GM19328 (cell line): Measurements from ENCODE around the gene ETAA1.

ENCODE experiments used
- ATAC-seq: cut with Tn5 transposase; IDR thresholded peaks from one replicate; pipeline ENCODE4 v1.9.1; 2021; ENCODE audit warnings: mild to moderate bottlenecking, moderate library complexity; ENCODE audit not compliant: unreplicated experiment

ETAA1 gene

DNA sequence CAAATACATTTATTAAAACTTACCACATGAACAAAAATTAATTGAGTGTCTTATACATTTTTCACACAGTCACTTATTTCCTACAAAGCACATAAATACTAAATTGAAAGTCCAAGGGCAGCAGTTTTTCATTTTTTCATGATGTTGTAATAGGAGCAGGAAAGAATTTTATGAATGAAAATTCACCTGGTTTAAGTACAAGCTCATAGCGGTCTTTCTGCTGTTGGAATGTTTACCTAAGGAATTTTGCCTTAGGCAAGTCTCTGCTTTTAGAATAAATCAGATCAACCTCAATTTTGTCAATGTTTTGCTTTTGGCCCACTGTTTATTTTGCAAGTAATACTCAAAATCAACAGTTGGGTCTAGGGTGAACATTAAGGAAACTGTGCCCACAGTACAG is 40.0 kb downstream of the ETAA1 start:
- ATAC-seq = no peak

DNA sequence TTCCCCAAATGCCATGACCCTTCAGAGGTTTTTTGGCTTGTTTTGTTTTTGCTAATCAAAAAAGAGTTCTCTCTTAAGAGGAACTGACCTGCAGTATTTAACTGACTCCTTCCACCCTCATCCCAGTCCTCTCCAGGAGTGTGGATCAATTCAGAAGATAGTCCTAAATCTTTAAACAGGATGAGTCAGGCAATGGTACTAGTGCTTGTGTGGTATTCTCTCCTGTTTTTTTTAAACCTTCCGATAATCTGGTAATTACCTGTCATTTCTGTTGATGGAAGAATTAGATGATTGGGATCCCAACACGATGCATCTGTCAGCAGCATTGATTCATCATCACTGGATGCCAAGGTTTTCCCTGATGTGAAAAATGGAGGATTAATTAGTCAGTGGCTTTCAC is 41.2 kb downstream of the ETAA1 start:
- ATAC-seq = no peak

DNA sequence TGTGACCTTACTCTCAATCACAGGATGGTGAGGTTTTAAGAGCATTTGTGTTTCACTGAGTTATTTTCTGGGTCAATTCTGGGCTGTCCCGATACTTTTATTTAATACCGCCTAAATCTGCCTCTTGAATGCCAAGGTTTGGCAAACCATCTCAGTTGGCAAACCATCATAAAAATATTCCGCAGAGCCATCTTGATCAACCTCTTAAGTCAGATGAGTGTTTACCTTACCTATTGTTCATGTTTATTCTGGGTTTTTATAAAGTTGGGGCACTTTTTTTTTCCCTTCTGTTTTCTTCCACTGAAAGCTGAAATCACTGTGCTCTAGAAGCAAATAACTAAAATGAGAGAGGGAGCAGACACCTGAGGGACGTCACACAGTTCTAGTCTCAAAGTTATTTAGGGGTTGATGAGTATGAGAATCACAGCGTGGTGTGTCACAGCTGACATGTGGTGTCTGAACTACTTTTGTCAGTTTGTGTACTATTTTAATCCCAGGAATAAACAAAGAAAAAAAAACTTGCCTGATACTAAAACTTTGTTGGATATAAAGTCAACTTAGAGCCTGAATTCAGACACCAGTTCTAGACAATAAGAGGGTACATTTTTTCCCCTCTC is 48.6 kb downstream of the ETAA1 start:
- no peak for ATAC-seq

DNA sequence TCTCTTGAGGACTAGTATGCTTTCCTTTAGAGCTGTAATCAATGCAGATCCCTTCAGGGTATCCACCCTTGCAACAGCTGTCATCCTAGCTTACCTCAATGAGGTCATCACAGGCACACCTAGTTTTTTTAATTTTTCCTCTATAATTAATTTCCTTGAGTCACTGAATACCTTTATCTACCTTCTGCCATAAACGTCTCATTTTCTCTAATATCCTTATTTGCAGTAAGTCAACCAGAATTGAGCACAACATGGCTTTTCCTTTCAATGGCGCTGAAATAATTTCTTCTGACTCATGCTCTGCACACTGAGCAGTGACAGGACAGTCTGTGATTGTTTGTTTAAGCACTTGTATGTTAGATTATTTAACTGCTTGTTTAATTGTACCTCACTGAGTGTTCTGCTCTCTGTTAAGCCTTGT is 49.4 kb downstream of the ETAA1 start:
- no peak for ATAC-seq

DNA sequence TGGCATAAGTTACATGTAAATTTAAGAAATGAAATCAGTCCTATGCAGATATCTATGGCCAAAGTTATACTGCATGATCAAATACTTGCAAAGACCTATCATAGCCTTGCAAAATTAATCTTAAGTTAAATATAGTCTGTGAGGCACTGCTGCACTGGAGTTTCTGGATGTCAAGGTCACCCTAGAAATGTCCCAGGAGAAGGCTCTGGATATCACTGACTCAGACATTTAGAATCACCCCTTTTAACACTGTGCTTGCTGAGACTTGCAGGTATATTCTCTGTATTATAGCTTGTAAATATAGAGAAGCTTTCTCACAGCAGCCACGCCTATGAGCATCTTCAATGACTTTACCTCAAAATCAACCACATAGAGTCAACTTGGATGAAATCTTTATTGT is 51.5 kb downstream of the ETAA1 start:
- ATAC-seq = no peak

DNA sequence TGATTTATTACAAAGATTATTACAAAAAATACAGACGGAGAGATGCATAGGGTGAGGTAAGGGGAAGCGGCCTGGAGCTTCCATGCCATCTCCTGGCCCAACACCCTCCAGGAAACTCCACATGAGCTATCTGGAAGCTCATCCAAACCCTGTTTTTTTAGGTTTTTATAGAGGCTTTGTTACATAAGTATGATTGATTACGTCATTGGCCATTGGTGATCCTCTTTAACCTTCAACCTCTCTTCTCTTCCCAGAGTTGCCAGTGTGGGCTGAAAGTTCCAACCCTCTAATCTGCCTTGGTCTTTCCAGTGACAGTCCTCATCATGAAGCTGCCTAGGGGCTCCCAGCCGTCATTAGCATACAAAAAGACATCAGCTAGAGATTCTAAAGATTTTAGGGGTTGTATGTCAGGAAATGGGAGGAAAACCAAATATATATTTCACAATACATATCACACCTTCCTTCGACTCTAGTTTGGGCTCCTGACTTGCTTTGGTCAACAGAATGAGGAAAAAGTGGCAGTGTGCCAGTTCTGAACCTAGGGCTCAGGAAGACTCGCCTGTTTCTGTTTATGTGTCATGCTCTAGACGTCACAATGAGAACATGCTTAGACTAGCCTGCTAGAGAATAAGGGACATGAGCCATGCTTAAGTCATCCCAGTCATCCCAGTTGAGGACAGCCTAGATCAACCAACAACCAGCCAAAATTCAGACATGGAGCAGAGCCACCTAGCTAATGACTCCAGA is 54.1 kb downstream of the ETAA1 start:
- ATAC-seq = no peak

DNA sequence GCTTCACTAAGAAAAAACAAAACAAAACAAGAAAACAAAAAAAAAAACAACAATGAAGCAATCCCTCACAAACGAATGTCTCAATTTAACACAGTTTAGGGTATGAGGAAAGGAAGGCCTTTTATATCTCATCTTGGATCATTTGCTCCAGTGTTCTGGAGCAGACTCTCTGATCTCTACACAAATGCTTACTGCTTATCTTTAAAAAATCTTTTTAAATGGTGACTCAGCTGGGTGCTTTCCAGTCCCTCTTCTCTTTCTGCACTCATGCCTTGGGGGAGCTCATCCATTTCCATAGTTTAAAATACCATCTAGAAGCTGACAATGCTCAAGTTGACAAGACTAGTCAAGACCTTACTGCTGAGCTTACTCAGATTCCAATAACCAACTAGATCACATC is 56.2 kb downstream of the ETAA1 start:
- ATAC-seq = no peak

DNA sequence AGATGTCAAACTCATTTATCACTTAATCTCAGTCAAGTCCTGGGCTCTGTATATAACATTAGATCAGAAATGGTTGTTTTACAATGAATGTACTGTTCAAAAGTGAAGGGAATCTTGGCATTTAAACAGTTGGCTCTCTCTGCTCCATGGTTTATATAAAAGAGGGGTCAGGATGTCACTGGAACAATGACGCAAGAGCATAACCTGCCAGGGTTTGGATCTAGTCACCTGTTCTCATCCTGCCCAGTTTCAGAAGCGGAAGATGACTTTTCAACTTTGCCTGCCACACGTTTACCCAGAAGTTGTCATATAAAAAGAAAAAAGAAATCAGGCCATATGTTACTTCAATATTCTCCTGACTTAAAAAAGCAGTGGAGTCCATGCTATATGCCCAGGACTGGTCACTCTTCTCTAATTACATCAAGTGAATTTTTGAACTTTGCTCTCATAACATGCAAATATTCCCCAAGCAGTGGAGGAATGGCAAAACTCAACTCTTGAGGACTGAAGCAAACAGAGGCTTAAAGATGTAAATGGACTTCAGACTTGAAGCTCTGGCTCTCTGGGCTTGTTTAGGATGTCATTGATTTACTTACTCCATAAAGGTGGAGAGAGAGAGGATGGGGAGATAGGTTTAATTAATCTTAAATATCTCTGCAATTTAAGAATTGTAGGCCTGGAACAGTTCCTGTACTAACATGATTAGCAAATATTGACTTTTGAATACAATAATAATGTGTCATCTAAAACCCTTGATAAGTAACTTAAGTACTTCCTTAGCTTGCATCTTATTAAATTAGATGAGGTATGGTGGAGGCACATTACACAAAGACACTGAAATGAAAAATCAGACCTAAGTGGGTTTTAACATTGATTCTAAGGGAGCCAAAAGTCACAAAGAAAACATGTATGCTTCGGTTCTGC is 58.3 kb downstream of the ETAA1 start:
- no peak for ATAC-seq

DNA sequence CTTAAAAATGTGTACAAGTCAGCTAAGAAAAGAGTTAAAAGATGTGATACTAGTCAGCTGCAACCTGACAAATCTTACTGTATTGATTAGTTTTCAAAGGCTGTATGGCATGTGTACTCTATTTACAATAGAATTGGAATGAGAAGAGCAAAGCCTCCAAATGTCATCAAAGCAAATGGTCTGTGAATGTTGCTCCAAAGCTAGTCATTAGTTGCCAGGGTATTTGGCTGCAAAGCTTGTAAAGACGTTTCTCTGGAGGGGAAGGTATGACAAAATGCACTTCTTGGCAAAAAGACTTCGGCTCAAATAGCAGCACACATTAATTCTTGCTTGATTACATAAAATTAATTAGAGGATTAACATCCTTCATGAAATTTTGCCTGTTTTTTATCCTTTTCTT is 59.3 kb downstream of the ETAA1 start:
- ATAC-seq = no peak

DNA sequence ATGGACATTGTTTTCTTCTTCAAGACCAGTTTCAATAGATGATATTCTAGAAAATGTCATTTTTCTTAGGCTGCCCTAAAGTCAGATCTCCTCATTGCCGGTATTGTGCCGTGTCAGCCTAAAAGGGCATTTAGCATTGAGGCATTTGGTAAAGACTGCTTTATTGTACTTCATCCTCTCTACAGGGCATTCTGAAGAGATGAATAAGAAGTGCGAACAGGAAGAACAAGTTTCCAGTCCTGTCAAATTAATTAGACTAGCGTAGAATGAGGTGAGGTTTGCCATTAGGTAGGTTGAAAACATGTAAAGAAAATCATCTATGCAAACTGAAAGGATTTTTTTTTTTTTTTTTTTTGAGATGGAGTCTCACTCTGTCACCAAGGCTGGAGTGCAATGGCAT is 60.6 kb downstream of the ETAA1 start:
- ATAC-seq = no peak

DNA sequence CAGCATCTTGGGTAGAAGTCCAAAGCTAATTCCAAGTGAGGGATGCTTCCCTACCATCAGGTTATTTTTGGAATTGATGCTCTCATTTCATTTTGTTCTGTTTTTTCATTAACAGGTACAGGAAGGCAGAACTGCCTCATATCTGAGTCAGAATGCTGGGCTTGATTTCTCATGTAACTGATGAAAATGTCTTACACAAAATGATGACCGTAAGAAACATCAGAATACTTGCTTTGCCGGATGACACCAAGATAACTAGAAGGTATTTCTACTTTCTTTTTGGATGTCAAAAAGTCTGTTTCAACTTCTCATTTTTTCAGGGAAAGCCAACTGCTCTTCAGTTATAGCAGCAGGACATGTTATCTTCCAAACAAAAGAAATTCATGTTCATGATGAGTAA is 62.6 kb downstream of the ETAA1 start:
- ATAC-seq = no peak
